Measurements from ENCODE around the gene ANKRD12.
"Not testable (repeated sequence)": the region's sequence is repeated elsewhere in the genome, so short reads cannot be mapped to it uniquely, and the experiment has no call there.

Gene ANKRD12

DNA sequence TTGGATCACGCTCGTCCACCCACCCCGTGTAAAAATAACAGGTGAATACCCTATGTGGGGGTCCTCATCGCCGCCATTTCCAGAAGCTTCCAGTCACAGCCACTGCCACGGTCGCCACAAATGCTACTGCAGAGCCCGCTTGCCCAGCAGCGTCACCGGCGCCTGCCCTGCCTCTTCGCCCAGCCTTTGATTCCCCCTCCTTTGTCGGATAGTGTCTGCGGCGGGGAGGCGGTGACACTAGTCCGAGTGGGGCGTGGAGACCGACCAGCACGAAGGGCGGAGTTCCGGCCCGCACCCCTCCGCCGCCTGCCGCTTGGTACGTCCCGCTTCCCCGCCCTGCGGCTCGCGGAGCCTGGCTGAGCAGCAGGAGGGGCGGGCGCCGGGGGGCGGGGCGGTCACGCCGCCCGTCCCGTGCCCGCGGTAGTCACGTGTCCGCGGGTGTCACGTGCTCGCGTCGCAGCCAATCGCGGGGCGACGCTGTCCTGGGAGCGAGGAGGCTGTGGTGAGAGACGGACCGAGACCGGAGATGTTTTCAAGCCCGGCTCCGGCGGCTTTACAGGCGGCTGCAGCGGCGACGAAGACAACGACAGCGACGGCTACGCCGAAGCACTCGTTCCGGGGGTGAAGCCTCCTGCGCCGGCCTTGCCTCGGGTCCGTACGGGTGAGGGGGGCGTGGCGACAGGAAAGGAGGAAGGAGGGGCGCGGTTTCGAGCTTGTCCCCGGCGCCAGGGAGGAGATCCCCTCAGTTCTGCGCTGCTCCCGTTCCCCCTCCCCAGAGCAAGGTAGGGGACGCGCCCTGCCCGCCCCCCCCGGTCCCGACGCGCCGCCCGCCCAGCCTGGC lies at the start of gene ANKRD12:
TSS of gene ANKRD12 (plus strand) at position 467 of the 841 bp plus-strand sequence. CDS start 45,652 bp downstream, outside the sequence.
- DNase-seq: peak; percentile 76

DNA sequence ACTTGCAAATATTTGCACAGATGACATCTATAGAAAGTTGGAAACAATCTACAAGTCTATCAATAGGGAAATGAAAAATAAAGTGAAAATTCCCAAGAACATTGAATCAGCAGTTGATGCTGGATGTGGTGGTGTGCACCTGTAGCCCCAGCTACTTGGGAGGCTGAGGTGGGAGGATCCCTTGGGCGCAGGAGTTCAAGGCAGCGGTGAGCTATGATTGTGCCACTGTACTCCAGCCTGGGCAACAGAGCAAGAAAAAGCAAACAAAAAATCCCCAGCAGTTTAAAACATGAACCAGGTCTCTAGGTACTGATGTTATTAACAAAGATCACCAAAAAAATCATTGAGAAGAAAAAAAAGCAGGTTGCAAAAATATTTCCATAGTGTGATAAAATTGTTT lies 49.4 kb upstream of the ANKRD12 start:
- no peak for DNase-seq

DNA sequence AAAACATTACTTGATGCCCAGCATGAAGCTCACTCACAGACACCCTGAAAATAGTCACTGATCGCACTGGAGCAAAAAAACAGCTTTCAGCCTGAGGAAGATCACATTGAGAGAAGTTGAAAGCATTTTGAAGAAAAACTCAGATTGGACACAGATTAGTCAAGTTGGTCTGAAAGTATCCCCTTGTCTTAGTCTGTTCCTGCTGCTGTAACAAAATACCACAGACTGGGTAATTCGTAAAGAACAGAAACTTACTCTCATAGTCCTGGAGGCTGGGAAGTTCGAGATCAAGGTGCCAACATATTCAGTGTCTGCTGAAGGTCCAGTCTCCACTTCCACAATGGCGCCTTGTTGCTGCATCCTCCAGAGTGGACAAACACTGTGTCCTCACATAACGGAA lies 48.3 kb upstream of the ANKRD12 start:
- DNase-seq: no peak

DNA sequence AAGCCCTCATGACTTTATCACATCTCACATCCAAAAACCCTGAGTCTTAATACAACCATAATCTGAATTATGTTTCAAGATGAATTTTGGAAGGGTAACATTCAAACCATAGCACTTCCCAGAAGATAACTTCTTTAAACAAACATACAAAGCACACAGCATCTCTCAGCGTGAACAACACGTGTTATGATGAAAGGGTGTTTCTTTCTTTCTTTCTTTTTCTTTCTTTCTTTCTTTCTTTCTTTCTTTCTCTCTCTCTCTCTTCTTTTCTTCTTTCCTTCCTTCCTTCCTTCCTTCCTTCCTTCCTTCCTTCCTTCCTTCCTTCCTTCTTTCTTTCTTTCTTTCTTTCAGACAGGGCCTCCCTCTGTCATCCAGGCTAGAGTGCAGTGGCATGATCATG lies 47.9 kb upstream of the ANKRD12 start:
- DNase-seq: not testable (repeated sequence)

DNA sequence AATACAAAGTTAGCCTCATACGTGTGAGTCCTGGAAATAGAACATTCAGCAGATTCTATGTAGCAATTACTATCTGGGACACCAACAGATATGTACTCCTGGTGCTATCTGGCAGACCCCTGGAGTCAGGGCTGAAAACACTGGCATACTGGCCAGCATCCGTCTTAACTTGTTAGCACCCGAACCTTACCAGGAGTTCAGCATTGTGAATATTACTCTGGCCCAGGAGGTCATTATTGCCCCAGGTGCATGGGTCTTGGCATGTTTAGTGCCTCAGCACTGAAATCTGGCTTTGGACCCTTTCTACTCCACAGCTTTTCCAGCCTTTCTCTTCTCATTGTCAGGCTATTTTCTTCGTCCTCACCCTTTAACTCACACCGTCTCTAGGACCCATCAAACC lies 46.0 kb upstream of the ANKRD12 start:
- no peak for DNase-seq

DNA sequence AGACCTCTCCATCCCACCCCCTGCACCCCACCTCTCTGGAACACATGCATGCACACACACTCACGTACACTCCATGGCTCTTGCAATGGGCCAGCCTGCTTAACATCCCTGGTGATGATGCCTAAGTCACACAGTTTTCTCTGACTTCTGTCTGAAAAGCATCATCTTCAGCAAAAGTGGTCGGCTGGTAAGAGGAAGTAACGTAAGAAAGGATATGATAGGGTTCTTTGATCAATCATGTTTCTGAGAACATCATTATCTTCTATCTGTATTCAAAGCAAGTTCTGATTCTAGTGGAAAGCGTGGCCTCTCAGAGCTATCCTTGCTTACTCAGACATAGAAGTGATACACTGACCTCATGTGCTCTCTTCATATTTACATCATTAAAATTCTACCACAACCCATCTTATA lies 45.5 kb upstream of the ANKRD12 start:
- no peak for DNase-seq

DNA sequence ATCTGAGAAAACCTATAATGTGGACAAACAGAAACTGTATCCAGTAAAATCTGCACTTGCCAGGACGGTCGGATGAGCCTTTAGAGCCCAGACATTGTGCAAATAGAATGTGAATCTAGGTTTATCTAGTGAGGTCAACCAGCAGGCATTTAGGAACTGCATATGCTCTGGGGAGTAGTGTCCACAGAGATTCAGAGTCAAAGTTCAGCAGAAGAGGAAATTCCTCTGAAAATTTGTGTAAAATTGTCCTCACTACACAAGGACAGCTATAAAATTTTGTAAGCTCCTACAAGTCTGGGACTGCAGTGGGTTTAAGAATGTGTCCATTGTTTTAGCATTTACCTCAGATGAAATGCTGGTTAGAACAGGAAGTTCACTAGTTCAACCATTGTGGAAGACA lies 43.9 kb upstream of the ANKRD12 start:
- DNase-seq: no peak

DNA sequence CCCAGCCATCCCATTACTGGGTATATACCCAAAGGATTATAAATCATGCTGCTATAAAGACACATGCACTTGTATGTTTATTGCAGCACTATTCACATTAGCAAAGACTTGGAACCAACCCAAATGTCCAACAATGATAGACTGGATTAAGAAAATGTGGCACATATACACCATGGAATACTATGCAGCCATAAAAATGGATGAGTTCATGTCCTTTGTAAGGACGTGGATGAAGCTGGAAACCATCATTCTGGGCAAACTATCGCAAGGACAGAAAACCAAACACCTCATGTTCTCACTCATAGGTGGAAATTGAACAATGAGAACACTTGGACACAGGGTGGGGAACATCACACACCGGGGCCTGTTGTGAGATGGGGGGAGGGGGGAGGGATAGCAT lies 43.5 kb upstream of the ANKRD12 start:
- not testable (repeated sequence) for DNase-seq

DNA sequence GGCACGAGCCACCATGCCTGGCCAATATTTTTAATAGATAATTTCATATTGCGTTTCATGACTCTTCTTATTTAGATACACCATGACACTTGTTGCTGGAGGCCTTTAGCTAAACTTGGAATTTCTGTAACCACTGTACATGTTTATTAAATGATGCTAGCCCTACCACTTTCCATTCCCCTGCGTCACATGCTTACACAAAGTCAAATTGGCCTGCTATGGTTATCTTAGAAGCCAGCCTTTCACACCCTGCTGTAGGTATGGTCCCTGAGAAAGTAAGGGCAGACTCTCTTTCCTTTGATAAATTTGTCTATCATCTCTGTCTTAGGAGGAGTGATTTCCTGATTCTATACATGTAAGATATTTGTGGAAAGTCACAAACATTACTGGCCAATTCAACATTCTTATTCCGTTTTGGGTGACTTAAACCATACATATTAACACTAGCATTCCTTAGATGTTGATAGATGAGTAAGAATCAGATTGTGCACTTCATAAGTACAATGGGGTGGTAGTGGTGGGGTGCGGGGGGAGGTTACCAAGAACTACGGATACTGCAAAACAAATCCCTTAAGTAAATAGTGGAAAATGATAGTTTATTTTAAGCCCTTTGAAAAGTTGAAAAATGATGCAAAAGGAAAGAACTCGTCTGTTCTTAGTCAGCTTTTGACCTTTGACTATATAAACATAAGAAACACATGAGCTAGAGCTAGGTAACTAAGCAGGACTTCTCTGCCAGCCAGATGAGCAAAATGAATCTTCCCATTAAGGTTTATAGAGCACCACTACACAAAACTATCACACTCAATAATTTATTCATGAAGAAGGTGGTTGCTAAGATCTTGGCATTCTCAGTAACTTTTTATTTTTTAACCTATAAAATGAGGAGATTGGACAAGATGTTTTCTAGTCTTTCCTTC lies 42.0 kb upstream of the ANKRD12 start:
- DNase-seq: no peak

DNA sequence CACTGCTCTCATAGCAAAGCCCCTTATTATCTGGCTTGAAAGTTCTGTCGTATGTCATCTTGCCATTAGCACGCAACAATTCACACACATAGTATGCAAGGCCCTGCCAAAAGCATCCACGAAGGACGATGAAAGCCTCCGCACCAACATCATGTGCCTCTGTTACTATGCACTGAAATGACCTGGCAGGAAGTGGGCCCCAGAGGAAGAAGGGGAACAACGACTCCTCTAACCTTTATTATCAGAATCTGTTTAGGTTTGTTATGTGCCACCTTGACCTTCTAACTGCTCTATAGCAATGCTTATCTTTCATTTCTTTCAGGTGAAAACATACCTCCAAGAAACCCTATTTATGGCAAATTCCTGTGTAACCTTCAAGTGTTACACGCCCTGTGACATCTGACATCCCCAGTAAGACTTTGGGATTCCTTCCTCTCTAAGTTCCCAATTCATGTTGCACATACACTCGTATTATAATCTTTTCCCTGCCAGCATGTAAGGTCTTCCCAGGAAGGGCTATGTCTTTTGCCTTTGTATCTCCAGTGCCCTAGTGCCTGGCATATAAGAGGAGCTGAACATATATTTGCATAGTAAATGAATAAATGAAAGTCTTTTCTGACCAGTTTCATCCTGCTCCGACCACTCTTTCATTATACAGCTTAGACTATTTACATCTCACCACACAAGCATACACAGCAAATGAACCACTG lies 41.1 kb upstream of the ANKRD12 start:
- no peak for DNase-seq

DNA sequence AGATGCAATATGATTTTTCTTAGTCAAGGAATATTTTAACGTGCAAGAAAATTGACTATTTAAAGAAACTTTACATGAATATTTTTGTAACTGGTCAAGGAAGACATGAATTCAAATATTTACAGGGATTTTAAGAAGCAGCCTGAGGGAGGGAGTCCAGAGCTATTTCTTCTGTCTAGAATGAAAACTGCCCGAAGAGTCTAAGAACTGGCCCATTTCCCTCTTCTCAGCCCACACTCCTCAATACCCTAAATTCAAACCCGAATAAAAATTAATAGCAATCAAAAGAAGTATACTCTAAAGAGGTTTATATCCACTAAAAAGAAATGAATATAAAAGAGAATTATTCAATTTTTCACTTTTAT lies 40.6 kb upstream of the ANKRD12 start:
- no peak for DNase-seq

DNA sequence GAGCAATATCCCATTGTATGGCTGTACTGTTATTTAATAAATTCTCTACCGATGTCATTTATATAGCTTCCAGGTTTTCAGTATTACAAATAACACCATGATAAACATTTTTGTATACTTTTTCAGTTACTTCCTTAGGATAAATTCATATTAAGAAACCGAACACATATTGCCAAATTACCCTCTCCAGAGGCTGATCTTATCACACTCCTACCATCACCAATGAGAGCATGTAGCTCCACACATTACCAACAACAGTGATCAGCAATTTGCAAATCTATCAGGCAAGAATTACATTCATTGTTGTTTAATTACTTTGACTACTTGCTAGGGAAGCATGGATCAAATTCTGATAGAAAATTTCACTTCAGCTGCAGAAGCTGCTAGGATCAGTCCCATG lies 39.9 kb upstream of the ANKRD12 start:
- DNase-seq: no peak

DNA sequence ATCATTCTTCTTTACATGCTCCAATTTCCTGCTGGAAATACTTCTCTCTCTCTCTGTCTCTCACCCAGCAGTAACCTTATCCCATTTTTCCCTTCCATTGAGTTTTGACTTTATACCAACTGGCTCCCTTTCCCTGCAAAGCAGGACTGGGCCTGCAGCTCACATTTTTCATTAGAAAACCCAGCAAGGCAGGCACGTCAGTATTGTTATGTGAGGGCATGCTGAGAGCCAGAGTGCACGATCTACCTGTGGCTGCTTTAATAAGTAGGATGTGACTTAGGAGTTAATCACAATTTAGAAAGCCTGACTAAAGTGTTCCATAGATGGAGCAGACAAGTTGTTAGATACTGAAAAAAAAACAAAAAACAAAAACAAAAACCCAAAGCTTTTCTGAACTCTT lies 39.2 kb upstream of the ANKRD12 start:
- DNase-seq: no peak

DNA sequence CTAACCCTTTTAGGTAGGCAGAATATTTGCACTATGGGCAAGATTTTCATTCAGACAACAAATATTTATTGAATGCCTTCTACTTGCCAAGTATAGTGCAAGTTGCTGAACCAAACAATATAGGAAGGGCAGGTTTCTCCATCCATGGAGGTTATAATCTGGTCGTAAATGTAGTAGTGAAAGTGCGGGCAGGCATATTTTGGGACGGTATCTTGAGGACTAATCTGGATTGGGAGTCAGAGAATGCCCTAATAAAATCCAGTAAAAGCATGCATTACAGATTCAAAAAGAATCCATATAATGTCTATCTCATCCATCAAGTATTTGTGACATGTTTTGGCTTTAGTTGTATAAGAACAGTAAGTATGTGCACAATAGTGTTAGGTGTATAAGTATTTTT lies 35.8 kb upstream of the ANKRD12 start:
- DNase-seq: no peak

DNA sequence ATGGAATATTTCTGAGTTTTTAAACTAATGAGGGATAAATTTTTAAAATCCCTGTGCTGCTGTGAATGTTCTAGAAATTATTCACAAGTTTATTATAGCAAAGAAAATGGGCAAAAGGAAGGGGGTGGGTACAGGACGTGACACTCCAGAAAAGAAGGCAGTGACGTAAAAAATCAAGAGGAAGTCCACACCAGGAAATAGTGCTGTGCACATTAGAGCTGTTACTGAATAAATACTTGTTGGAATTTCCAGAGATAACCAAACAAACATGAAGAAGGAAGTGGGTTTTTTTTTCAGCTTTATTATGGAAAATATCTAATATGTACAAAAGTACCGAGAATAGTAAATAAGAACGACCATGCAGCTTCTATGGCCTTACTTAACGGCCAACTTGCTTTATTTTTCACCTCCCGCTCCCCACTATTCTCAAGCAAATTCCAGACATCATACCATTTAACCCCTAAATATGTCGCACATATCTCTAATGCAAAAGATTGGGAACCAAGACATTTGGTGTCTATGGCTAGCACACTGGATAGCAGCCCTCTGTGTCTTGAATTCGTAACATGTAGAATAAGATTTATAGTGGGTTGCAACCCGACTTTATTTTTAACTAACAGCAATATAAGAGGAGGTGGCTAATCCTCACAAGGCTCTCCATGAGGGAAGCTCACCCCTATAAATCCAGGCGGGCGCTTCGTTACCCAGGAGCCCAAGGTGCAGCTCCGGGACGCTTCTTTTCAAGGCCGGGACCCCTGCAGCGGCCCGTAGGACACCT lies 34.7 kb upstream of the ANKRD12 start:
- peak; percentile 45 for DNase-seq

DNA sequence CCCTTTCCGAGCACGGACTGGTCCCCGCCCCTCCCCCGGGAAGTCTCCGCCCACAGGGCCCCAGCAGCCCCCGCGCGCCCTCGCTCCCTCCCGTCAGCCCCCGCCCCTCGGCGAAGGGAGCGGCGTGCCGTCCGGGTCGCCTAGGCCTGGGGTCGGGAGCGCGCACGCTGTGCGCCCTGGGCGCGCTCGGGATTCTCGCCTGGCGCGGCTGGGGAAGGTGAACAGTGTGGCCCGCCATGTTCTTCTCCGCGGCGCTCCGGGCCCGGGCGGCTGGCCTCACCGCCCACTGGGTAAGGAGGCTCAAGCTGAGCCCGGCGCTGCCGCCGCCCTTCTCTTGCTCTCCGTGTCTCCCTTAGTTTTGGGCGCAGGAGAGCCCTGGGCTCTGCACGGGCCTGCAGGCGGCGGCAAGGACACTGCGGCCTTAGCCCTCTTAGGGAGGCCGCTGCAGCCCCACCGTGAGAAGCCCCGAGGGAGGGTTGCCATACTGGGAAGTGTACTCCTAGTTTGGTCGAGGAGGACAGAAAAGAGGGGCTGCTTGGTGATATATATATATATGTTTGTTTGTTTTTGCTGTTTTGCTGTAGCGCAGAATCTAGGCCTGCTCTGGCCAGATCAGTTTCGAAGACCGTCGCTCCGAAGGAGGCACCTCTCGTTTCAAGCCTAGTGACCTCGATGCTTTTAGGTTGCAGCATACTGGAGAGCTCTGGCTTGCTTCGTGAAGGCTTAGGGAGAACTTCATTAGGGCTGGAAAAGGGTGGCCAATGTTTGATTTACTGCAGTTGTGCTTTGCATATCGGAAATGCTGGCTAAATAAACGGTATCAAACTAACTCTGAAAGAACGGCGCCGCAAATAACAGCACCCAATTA lies 33.8 kb upstream of the ANKRD12 start, which contains the start of gene NDUFV2:
TSS of gene NDUFV2 (plus strand) at position 192 of the 868 bp plus-strand sequence. CDS start at position 237, 45 bp downstream.
- DNase-seq: peak; percentile 73

DNA sequence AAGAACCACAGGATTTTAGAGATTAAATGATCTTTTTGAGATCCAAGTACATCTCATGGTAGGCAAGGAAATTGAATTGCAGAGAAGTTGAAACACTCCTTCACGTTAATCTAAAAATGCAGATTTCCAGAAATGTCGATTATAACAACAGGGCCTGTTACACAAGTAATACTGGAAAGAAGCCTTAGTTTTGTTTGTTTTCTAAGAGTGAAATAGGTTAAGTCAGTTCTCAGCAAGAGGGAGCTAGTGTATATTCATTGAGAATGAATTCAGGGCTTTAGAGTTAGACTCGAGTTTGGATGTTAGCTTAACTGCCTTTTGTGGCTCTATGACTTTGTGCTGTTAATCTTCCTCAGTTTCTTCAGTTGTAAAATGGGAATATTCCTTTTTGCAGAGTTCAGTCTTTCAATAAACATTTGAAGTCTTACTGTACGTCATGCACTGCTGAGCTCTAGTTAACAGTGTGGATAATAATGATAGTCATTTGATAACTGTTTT lies 33.2 kb upstream of the ANKRD12 start:
- no peak for DNase-seq

DNA sequence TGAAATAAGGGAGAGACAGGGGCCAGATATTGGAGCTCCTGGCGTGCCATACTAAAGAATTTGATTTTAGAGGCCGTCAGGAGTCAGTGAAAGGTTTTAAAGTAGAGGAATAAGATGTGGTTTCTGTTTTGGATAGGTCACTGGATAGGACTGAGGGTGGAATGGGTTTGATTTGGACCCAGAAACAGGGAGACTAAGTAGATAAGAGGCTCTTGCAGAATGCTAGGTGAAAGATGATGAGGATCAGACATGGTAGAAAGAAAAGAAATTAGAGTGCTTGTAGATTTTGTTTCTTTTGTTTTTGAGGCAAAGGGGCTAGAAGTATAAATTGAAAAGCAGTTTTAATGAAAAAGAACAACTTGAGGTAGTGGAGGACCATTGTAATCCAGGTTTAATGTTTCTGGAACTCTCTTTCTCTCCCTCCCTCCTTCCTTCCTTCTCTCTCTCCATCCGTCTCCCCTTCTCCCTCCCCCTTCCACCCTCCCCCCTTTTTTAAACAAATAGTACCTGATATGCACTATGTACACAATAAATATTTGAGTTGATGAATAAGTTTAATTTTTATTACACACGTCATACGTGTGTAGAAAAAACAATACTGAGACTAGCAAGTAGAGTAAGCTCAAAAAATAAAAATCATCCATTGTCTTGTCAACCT lies 32.2 kb upstream of the ANKRD12 start:
- no peak for DNase-seq

DNA sequence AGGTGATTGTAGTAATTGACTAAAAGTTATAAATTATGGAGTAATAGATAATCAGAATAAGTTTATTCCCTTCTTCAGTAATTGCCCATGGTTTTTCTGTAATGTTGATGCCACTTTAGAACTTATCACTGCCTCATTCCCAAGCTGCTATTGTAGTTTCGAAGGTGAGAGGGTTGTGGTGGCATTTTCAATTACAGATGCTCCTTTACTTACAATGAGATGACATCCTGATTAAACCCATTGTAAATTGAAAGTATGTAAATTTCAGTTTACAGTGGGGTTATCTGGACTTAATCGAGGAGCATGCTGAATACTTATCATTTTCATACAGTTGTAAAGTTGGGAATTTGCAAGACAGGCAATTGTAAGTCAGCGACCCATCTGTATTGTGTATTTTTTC lies 31.2 kb upstream of the ANKRD12 start:
- no peak for DNase-seq

DNA sequence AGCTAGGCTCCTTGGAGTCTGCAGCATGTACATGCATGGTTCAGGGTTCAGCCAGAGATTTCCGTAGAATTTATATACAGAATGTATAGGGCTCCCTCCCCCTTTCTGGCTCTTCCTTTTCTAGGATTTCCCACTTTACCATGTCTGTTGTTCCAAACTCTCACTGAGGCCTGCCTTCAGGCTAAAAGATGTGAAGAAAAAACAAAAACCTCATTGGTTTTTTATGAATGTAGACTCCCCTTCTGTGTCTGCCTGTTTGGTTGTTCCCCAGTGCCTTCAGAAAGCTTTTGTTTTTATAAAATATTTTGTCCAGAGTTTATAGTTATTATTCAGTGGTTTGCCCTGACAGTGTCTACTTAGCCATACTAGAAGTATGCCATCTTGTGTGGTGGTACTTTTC lies 30.5 kb upstream of the ANKRD12 start:
- no peak for DNase-seq
